ENCODE measurements around the gene CTNNBL1.
"Not testable (repeated sequence)": the region's sequence is repeated elsewhere in the genome, so short reads cannot be mapped to it uniquely, and the experiment has no call there.

The CTNNBL1 gene

GRCh38 chr20:37711001-37711400, 17.2 kb downstream of the CTNNBL1 start:
- no peak for TF ChIP-seq CTCF (IDR thresholded peaks at IDR 0.05; ENCODE audit: borderline replicate concordance, control extremely low read depth, extremely low read depth, insufficient read depth, missing control alignments)
- in situ Hi-C loops (cut with MboI; ENCODE audit: low sequenced_read_pairs, unreplicated experiment): no loop called here
- no peak for DNase-seq (ENCODE audit: low spot score)

GRCh38 chr20:37711994-37712964, 18.4 kb downstream of the CTNNBL1 start:
- TF ChIP-seq CTCF (IDR thresholded peaks at IDR 0.05; ENCODE audit: borderline replicate concordance, control extremely low read depth, extremely low read depth, insufficient read depth, missing control alignments): no peak
- in situ Hi-C loops (cut with MboI; ENCODE audit: low sequenced_read_pairs, unreplicated experiment): no loop called here
- no peak for DNase-seq (ENCODE audit: low spot score)

- no peak for DNase-seq (ENCODE audit: low spot score)
- TF ChIP-seq CTCF (IDR thresholded peaks at IDR 0.05; ENCODE audit: borderline replicate concordance, control extremely low read depth, extremely low read depth, insufficient read depth, missing control alignments): no peak
- in situ Hi-C loops (cut with MboI; ENCODE audit: low sequenced_read_pairs, unreplicated experiment): no loop called here
These were observed 19.6 kb downstream of the CTNNBL1 start for GRCh38 chr20:37713396-37713795.

- in situ Hi-C loops (cut with MboI; ENCODE audit: low sequenced_read_pairs, unreplicated experiment): no loop called here
- DNase-seq (ENCODE audit: low spot score): no peak
- no peak for TF ChIP-seq CTCF (IDR thresholded peaks at IDR 0.05; ENCODE audit: borderline replicate concordance, control extremely low read depth, extremely low read depth, insufficient read depth, missing control alignments)
These were observed 21.3 kb downstream of the CTNNBL1 start for GRCh38 chr20:37714978-37715672.

GRCh38 chr20:37721751-37722150, 27.9 kb downstream of the CTNNBL1 start:
- no peak for TF ChIP-seq CTCF (IDR thresholded peaks at IDR 0.05; ENCODE audit: borderline replicate concordance, control extremely low read depth, extremely low read depth, insufficient read depth, missing control alignments)
- DNase-seq (ENCODE audit: low spot score): no peak
- in situ Hi-C loops (cut with MboI; ENCODE audit: low sequenced_read_pairs, unreplicated experiment): no loop called here

- in situ Hi-C loops (cut with MboI; ENCODE audit: low sequenced_read_pairs, unreplicated experiment); DNase-seq (ENCODE audit: low spot score): not testable (repeated sequence)
These were observed 28.5 kb downstream of the CTNNBL1 start for GRCh38 chr20:37722312-37722711.

- in situ Hi-C loops (cut with MboI; ENCODE audit: low sequenced_read_pairs, unreplicated experiment): no loop called here
These were observed 29.8 kb downstream of the CTNNBL1 start for GRCh38 chr20:37723668-37724067.

More at GRCh38 chr20:37723668-37724067, 29.8 kb downstream of the CTNNBL1 start:
- TF ChIP-seq CTCF (IDR thresholded peaks at IDR 0.05; ENCODE audit: borderline replicate concordance, control extremely low read depth, extremely low read depth, insufficient read depth, missing control alignments): no peak
- DNase-seq (ENCODE audit: low spot score): no peak

Measured in GM13976 (cell line).